HG02981 (cell line): ENCODE measurements around the gene TEAD1.
"Not testable (repeated sequence)": the region's sequence is repeated elsewhere in the genome, so short reads cannot be mapped to it uniquely, and the experiment has no call there.

Experiments
- ATAC-seq: cut with Tn5 transposase; IDR thresholded peaks from one replicate; pipeline ENCODE4 v1.9.1; 2021; ENCODE audit warnings: mild to moderate bottlenecking, moderate library complexity; ENCODE audit not compliant: unreplicated experiment

TEAD1 gene

GRCh38 chr11:12856338-12856737 lies 182.1 kb downstream of the TEAD1 start:
- ATAC-seq, result no peak

- ATAC-seq, result no peak
Observed at GRCh38 chr11:12857572-12857971, 183.4 kb downstream of the TEAD1 start.

GRCh38 chr11:12859872-12860657 lies 185.8 kb downstream of the TEAD1 start:
- no peak for ATAC-seq

GRCh38 chr11:12860827-12861226 lies 186.6 kb downstream of the TEAD1 start:
- ATAC-seq, result no peak

GRCh38 chr11:12862696-12863469 lies 188.7 kb downstream of the TEAD1 start:
- no peak for ATAC-seq

- ATAC-seq, result no peak
Observed at GRCh38 chr11:12863605-12864121, 189.4 kb downstream of the TEAD1 start.

GRCh38 chr11:12864316-12865156 lies 190.3 kb downstream of the TEAD1 start:
- ATAC-seq, result no peak

- ATAC-seq, result no peak
Observed at GRCh38 chr11:12865863-12866595, 191.8 kb downstream of the TEAD1 start.

- no peak for ATAC-seq
Observed at GRCh38 chr11:12867531-12867930, 193.3 kb downstream of the TEAD1 start.

GRCh38 chr11:12868315-12869073 lies 194.3 kb downstream of the TEAD1 start:
- ATAC-seq, result no peak

- no peak for ATAC-seq
Observed at GRCh38 chr11:12871241-12871640, 197.0 kb downstream of the TEAD1 start.

- no peak for ATAC-seq
Observed at GRCh38 chr11:12871788-12872321, 197.6 kb downstream of the TEAD1 start.

- no peak for ATAC-seq
Observed at GRCh38 chr11:12876340-12876739, 202.1 kb downstream of the TEAD1 start.

GRCh38 chr11:12876988-12877387 lies 202.8 kb downstream of the TEAD1 start:
- ATAC-seq, result no peak

- ATAC-seq, result not testable (repeated sequence)
Observed at GRCh38 chr11:12877508-12877907, 203.3 kb downstream of the TEAD1 start.

- ATAC-seq, result no peak
Observed at GRCh38 chr11:12880327-12880726, 206.1 kb downstream of the TEAD1 start.

GRCh38 chr11:12882670-12883069 lies 208.4 kb downstream of the TEAD1 start:
- ATAC-seq, result no peak

- ATAC-seq, result no peak
Observed at GRCh38 chr11:12884751-12885318, 210.6 kb downstream of the TEAD1 start.

GRCh38 chr11:12885717-12886239 lies 211.6 kb downstream of the TEAD1 start:
- ATAC-seq, result no peak
